GM19438 (cell line): ENCODE measurements around the gene PIK3AP1.
A peak's percentile ranks its signal among the peaks of the same experiment; 100 is the strongest.

Experiments used
- ATAC-seq: cut with Tn5 transposase; IDR thresholded peaks from one replicate; pipeline ENCODE4 v1.9.1; 2021; ENCODE audit warnings: low read depth; ENCODE audit not compliant: unreplicated experiment

The PIK3AP1 gene

DNA sequence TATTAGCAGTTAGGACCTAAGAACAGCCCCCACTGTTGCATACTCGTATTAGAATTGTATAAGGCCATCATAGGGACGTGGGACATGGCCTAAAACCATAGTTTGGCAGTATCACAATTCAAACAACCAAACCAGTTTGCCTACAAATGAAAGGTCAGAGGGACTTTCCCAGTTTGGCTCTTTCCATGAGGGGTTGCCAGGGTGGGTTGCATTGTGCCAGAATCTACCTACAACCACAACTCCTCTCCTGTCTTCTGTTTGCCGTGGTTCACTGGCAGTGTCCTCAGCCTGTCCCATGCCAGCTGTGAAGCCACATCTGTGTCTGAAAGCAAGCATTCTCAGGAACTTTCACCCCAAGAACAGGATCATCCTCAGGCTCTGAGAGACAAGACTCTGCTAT, 44.5 kb downstream of the PIK3AP1 start:
- no peak for ATAC-seq

DNA sequence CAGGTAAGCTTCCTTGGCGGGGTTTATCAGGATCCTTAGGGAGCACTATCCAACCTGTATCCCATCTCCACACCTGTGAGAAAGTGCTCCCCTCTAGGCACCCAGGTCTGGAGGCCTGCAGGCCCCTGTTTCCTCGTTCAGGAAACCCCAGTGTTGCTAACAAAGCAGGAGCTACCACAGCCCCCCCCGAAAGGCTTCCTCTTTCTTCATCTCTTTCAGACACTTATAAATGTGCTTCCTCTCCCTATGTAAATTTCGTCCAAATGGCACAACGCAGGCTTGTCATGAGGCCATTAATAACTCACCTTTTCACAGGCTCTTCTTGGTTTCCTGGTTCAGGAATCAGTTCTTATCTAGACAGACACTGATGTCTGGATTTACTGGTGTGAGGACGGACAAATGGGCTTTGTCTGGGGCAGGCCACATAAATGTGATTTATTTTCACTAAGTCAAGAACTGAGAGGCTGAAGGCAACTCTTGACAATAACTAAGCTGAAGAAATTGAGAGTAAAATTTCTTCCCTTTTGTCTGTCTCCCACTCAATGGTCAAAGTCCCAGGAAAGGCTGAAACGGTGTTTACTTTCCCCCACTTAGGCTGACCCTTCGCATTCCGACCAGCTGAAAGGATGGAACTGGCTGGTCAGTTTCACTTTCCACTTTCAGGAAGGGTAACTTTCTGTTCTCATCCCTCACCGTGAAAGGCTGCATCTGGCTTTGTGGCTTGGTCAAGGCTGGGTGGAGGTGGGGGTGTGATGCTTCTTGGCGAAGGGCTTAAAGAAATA, 46.8 kb downstream of the PIK3AP1 start:
- peak; percentile 76 for ATAC-seq

DNA sequence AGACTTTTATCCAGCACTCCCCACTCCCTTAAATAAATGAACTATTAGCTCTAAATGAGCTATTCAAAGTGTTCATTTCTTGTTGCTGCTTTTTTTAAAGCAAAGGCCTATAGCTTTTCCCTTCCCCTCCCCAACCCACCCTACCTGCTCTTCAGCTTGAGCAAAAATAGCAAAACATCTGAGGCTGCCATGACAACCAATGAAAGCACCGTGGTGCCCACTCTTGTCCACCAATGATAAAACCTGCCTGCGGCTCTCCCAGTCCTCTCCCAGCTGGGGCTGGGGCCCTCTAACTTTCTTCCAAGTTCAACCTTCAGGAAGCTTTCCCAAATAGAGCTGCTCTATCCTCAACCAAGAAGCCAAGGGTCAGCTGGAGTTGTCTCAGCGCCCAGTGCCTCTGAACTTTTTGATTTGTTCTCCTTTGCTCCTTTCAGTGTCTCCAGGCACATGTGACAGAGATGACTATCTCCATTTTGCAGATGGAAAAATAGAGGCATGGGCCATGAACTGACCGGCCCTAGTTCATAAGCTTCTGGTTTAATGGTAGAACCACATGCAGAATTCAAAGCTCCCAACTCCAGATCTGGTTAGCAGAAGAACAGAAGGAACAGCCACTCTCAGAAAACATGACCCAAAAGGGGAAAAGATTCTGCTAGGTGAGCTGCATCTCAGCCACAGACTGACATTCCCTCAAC, 47.7 kb downstream of the PIK3AP1 start:
- ATAC-seq: no peak

DNA sequence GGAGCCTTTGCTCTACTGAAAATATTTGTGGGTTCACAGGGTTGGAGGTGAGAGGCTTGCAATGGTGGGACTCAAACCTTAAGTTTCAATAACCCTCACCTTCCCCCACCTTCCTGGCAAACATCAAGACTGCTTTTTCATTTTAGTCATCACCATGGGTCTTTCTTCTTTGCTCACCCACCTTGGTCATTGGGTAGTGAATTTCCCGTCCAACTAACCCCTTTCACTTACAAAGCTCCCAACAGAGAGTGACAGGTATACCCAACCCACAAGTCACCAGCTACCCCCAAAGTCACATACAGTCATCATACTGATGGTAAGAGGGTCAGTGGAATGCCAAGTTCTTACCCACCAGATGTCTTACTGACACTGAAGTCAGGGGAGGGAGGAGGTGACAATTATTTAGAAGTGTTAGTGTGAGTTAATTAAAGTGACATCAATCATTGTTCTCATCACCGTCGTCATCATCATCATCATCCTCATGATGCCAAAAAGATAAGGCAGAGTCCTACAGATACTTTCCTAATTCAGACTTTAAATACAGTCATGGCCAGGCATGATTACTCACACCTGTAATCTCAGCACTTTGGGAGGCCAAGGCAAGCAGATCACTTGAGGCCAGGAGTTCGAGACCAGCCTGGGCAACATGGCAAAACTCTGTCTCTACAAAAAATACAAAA, 49.0 kb downstream of the PIK3AP1 start:
- no peak for ATAC-seq

DNA sequence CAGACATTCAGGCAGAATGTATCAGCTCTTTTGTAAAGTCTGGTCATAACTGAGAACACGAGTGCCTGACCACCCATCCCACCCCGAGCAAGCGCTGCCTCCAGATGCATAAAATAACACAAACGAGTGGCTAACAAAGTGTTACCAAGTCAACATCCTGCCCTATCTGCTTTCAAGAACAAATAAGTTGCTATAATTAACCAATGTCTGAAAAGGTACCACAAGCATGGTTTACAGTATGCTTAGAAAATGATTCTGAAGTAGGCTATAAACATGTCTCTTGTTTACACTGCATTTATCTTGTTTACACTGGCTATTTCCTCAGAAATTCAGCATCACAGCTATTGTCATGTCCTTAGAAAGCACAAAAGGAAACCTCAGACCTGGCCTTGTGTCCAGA, 49.5 kb downstream of the PIK3AP1 start:
- no peak for ATAC-seq

DNA sequence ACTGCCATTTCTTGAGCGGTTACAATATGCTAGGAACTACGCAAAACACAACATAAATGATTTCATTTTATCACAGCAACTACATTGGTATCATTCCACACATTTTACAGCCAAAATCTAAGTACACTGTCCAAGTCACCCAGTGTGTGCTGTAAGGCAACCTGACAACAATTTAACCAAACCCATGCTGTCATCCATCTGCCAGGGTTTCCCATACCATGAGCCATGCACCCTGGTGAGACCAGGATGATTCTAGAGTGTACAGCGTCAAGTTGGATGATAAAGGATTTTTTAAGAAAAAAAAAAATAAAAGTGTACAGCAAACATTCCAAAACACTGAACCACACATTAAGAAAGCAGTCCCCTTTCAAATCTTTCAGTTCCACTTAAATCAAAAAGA, 52.9 kb downstream of the PIK3AP1 start:
- no peak for ATAC-seq

DNA sequence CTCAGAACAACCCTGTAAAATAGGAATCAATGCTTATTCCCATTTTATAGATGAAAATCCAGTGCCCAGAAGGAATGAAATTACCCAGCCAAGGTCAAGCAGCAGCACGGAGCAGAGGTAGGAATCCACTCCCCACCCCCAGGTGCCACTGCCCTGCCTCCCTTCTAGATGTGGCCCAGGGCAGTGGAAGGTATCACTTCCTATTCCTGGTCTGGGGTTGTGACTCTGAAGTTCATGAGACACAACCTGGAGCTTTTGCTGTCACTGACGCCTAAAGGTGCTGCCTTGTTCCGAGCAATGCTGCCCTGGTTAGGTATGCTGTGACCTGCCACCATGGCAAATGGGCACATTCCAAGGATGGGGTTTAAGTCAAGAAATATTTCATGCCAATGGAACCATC, 53.6 kb downstream of the PIK3AP1 start:
- no peak for ATAC-seq

DNA sequence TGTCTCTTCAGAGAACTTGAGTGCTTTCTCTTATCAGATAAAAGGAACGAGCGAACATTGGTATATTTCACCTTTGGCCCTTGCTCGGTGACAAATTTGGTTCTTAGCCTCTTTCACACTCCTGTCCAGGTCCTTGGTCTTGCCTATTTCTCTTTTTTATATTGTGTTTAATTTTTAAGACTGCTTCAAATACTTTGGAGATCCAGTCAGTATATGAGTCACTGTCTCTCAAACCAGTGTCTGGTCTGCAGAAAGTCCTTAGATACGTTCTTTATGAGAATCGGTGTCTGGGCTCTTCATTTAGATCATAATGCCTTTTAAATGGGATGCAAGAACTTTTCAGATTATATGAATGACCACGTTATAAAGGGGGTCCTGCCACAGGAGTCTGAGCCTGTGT, 55.0 kb downstream of the PIK3AP1 start:
- no peak for ATAC-seq

DNA sequence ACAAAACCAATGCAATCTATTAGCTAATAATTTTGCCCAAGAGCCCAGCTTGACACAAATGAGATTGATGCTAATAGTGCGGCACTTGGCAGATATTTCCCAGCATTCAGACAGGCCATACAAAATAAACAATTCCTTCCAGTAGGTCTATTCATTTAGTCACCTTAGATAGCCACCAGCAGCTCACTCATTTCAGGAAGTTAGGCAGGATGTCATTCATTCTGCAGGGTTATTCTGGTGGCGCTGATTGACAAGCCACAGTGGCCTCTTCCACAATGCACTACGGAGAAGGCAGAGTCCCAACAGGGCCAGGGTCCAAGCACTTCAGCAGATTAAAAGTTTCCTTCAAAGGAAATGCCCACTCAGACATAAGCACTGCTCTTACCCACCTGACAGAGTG, 55.8 kb downstream of the PIK3AP1 start:
- no peak for ATAC-seq

DNA sequence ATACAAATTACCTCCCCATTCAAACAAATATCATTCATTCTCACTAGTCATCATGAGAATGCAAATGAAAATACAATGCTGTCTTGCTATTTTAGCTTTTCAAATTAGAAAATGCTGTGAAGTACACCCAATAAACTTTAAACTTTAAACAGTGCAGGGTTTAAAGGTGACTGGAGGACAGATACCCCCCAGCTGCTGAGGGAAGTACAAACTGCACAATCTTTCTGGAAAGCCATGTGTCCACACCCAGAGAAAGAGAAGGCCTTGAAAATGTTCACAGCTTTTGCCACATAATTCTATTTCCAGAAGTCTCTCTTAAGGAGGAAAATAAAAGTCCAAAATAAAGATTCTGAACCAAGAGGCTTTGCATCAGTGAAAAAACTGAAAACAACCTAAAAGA, 56.5 kb downstream of the PIK3AP1 start:
- ATAC-seq: no peak

DNA sequence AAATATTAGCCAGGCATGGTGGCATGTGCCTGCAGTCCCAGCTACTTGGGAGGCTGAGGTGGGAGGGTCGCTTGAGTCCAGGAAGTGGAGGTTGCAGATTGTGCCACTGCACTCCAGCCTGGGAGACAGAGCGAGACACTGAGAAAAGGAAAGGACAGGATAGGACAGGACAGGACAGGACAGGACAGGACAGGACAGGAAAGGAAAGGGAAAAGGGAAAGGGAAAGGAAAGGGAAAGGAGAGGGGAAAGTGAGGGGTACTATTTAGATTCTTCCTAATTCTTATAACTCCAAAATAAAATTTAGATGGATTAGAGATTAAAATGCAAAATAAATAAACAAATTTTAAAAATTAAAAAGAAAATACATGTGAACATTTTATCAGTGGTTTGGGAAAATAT, 58.7 kb downstream of the PIK3AP1 start:
- ATAC-seq: no peak

DNA sequence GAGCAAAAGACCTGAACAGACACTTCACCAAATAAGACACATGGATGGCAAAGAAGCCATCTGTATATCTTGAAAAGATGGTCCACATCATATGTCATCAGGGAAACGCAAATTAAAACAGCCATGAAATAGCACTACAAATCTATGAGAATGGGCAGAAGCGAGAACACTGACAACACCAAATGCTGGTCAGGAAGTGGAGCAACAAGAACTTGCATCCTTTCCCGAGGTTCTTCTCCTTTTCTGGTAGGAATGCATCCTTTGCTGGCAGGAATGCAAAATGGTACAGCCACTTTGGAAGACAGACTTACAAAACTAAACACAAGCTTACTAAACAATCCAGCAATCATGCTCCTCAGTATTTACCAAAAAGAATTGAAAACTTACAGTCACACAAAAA, 60.0 kb downstream of the PIK3AP1 start:
- no peak for ATAC-seq

DNA sequence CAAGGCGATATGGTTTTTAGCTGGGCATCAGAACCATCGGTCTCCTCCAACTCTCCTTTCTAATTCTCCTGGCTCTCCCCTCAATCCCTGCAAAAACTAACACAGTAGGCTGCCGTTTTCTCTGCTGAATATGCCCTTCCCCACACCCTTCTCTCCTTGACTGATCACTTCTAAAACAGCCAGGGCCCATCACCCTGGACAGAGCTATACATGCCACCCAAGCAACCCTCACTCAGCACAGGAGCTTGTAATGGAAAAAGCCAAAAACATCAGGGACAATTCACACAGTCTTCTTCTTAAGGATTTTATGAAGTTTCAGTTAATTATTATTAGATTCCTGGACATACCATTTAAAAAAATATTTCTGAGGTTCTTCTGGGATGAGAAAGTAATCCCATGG, 61.5 kb downstream of the PIK3AP1 start:
- no peak for ATAC-seq

DNA sequence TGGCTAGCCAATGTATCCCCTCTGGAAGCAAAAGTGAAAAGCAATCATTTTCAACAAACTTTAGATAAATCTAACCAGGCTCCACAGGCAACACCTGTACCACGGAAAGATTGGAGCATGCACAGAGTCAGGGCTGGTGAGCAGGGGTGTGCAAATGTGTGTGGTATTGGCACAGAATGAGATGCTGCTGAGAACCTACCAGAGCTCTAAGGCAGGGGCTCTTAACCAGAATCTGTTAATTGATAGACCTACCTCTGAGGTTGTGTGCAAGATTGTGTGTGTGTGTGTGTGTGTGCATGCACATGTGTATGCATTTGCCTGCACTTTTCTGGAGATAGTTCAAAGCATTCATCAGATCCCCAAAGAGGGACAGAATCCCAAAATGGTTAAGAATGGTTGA, 62.9 kb downstream of the PIK3AP1 start:
- no peak for ATAC-seq

DNA sequence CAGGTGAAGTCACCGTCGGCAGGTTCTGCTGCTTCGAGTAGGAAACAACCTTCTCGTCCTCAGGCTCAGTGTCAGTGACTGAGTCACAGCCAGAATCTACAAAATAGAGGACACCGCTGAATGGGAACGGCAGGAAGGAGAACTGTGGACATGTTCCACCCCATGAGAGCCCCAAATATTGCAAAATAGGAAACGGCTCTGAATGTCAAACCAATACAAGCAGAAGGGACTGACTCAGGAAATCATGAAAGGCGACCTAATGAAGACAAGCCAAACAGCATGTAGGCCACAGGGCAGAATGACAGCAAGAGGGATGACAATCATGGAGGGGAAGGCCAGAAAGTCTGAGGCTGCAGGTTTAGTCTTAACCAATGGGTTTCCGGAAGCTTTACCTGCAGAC, 63.5 kb downstream of the PIK3AP1 start:
- no peak for ATAC-seq

DNA sequence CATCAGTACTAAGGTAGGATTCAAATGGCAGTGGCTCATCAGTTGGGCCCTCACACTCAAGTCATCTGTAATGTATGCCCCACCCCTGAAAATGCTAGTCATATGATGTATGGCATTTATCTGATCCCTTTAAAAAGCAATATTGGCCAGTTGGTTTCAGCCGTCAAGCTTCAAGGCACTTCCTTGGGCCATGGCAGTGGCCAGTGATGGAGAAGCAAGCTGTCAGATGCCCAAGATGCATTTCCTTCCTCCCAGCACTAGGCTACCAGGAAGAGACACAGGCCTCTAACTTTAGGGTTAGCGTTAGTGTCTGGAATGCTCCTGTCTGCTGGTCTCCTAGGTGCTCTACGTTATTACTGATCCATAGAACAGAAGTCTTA, 64.1 kb downstream of the PIK3AP1 start:
- ATAC-seq: no peak

DNA sequence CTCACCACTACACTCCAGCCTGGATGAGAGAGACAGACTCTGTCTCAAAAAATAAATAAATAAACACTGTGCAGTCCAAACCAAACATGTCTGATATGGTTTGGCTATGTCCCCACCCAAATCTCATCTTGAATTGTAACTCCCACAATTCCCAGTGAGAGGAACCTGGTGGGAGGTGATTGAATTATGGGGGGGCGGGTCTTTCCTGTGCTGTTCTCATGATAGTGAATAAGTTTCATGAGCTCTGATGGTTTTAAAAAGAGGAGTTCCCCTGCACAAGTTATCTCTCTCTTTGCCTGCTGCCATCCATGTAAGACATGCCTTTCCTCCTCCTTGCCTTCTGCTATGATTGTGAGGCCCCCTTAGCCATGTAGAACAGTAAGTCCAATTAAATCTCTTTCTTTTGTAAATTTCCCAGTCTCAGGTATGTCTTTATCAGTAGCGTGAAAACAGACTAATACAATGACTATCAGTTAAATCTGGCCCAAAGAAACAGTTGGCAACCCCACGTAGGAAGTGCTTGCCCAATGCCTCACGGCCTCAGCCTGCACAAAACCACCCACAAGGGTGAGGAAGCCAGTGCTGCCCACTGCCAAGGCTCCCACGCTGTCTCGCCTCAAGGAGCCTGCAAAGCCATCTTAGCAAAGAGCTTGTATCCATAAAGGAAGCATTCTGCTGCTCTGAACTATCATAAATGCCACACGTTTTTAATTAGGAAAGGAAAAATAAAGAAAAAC, 64.7 kb downstream of the PIK3AP1 start:
- no peak for ATAC-seq

DNA sequence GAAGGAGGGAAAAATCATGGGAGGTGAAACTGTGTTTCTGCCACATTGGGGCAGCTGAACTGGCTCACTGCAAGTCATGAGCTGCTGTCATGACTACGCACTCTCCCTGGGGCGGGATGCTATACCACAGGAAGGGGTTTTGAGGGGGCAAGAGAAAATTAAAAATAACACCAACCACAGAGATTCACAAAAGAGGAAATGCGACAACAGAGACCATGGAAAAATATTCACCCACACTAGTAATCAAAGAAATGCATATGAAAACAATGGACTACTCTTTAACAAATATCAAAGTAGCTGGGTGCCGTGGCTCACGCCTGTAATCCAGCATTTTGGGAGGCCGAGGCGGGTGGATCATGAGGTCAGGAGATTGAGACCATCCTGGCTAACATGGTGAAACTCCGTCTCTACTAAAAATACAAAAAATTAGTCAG, 68.3 kb downstream of the PIK3AP1 start:
- ATAC-seq: no peak

DNA sequence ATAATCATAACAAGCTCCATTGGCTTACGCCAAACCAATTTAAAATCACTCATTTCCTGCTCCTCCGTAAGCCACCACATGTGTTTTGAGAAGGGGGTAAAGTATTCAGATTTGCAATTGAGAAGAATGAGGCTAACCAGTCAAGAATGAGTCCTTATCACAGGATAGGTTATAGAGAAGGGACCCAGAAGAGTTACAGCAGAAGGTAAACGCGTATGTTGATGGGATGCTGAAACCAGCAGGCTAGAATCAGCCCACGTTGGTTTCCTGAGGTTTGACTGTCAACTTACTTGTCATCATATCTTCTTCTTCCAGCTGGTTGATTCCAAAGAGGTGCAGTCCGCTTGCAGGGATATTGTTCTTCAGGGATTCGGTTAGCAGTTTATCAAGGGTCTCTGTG, 69.4 kb downstream of the PIK3AP1 start:
- ATAC-seq: no peak

DNA sequence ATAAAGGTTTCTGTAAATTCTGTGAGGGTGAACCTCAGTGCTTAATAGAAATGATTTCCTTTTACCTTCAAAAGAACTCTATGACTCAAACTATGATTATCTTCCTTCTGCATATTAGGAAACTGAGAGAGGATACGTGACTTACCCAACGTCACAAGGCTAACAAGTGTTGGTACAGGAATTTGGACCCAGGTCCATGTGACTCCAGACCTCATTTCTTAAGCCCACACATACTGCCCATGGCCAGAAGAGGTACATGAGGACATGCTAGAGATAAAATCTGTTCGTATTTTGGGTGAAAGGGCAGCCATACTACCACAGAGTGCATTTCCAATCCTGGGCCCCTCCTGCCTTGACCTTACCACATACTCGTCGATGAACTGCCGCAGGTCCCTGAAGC, 72.0 kb downstream of the PIK3AP1 start:
- no peak for ATAC-seq

DNA sequence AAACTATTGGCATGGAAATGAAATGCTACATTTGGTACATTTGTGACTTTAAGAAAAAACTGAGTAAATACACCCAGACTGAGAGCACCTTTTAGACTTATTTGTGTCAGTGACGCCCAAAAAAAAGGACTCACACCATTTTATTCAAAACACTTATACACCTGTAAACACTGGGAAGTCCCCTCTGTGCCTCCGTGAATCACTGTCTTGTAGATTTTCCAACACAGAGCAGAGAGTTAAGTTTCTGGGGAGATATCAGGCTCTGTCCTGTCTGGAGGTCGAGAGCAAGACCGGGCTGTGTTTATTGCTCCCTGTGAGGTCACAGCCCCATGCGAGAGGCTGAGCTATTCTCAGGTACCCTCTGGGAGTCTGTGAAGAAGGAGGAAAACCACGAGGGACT, 72.8 kb downstream of the PIK3AP1 start:
- ATAC-seq: no peak
